SU-DHL-6 (cell line): Measurements from ENCODE around the gene AIMP1.
"Not testable (repeated sequence)": the region's sequence is repeated elsewhere in the genome, so short reads cannot be mapped to it uniquely, and the experiment has no call there.

Experiments used
- H2AFZ ChIP-seq: fragments of 200-600 bp; sonication (generic); 2 replicates; pipeline ENCODE4 v1.6.1; 2014; ENCODE audit warnings: low read depth, mild to moderate bottlenecking, moderate library complexity, mixed read lengths, antibody characterized with exemption, low read length; ENCODE audit not compliant: severe bottlenecking
- H3F3A ChIP-seq: fragments of 200-600 bp; shearing (Covaris generic); 2 replicates; pipeline ENCODE4 v1.6.0; 2016; ENCODE audit warnings: antibody characterized with exemption, mild to moderate bottlenecking; ENCODE audit not compliant: insufficient read depth
- H3K27ac ChIP-seq: fragments of 200-600 bp; sonication (generic); 2 replicates; pipeline ENCODE4 v1.5.1; 2016; ENCODE audit warnings: low read depth, mild to moderate bottlenecking, low read length, moderate library complexity, mixed read lengths
- H3K27me3 ChIP-seq: fragments of 200-600 bp; sonication (generic), shearing (Covaris generic); 2 replicates; pipeline ENCODE4 v1.6.0; 2014; ENCODE audit warnings: mild to moderate bottlenecking, low read length
- H3K36me3 ChIP-seq: fragments of 200-600 bp; sonication (generic); 2 replicates; pipeline ENCODE4 v1.6.1; 2014; ENCODE audit warnings: mild to moderate bottlenecking, low read length, mixed read lengths
- H3K4me2 ChIP-seq: fragments of 300-600, 200-600 bp; shearing (Covaris generic), sonication (generic); 2 replicates; pipeline ENCODE4 v1.6.0; 2014; ENCODE audit warnings: low read length, low read depth, mild to moderate bottlenecking; ENCODE audit not compliant: poor library complexity, severe bottlenecking
- H3K4me3 ChIP-seq: fragments of 200-600 bp; sonication (generic); 2 replicates; pipeline ENCODE4 v1.5.1; 2014; ENCODE audit warnings: antibody characterized with exemption, low read length, mild to moderate bottlenecking, mixed read lengths; ENCODE audit not compliant: insufficient read depth, poor library complexity, severe bottlenecking
- H3K79me2 ChIP-seq: fragments of 200-600 bp; sonication (generic); 2 replicates; pipeline ENCODE4 v1.6.1; 2014; ENCODE audit warnings: mild to moderate bottlenecking, low read length, moderate library complexity; ENCODE audit not compliant: insufficient read depth
- H3K9ac ChIP-seq: fragments of 200-600 bp; sonication (generic); 2 replicates; pipeline ENCODE4 v1.7.0; 2014; ENCODE audit warnings: mild to moderate bottlenecking, low read length
- H3K9me2 ChIP-seq: fragments of 200-600 bp; sonication (generic); replicated peaks from 2 replicates; pipeline ENCODE4 v1.6.1; 2014; ENCODE audit warnings: low read length; ENCODE audit not compliant: insufficient read depth
- H3K9me3 ChIP-seq: fragments of 200-600 bp; sonication (generic); 2 replicates; pipeline ENCODE4 v1.6.1; 2014; ENCODE audit warnings: low read length, mixed read lengths; ENCODE audit not compliant: insufficient read depth
- H4K20me1 ChIP-seq: fragments of 200-600 bp; sonication (generic); 2 replicates; pipeline ENCODE4 v1.6.1; 2014; ENCODE audit warnings: low read depth, mild to moderate bottlenecking, antibody characterized with exemption, low read length, moderate library complexity, mixed read lengths
- EZH2phosphoT487 ChIP-seq: fragments of 200-600 bp; sonication (generic), shearing (Covaris generic); conservative IDR thresholded peaks from 2 replicates; pipeline ENCODE4 v1.6.1; 2018; ENCODE audit warnings: mild to moderate bottlenecking, antibody characterized with exemption, low read length, moderate library complexity, mixed read lengths
- TF ChIP-seq, protein P1 (sequence below): fragments of 200-600 bp; sonication (generic); IDR thresholded peaks from one replicate; pipeline ENCODE4 v1.5.1; 2017; ENCODE audit warnings: antibody characterized with exemption, mild to moderate bottlenecking, low read length, moderate library complexity; ENCODE audit not compliant: insufficient read depth, poor library complexity, severe bottlenecking

Gene AIMP1

DNA sequence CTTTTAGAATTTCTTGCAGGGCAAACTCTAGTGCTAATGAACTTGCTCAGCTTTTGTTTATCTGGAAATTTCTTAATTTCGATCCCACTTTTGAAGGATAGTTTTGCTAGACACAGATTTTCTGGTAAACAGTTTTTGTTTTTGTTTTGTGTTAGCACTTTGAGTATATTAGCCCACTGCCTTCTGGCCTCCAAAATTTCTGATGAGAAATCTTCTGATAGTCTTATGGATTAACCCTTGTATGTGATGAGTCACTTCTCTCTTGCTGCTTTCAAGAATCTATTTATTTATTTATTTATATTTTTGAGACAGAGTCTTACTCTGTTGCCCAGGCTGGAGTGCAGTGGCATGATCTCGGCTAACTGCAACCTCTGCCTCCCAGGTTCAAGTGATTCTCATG, 79.2 kb downstream of the AIMP1 start:
- Histone ChIP-seq H3K27ac (no peak overlapping the region), H3F3A (no peaks in the 10 kb centered on the region), H3K4me2 (no peak overlapping the region), H3K36me3 (no peaks in the 10 kb centered on the region), H3K9me3 (no peaks in the 10 kb centered on the region), H2AFZ (no peak overlapping the region), H3K27me3 (no peaks in the 10 kb centered on the region), H3K9me2 (no peaks in the 10 kb centered on the region), H3K79me2 (no peaks in the 10 kb centered on the region), H3K9ac (no peak overlapping the region), H3K4me3 (no peak overlapping the region), H4K20me1 (no peaks in the 10 kb centered on the region)
- TF ChIP-seq EZH2phosphoT487: no peak
- TF ChIP-seq, protein P1, sequence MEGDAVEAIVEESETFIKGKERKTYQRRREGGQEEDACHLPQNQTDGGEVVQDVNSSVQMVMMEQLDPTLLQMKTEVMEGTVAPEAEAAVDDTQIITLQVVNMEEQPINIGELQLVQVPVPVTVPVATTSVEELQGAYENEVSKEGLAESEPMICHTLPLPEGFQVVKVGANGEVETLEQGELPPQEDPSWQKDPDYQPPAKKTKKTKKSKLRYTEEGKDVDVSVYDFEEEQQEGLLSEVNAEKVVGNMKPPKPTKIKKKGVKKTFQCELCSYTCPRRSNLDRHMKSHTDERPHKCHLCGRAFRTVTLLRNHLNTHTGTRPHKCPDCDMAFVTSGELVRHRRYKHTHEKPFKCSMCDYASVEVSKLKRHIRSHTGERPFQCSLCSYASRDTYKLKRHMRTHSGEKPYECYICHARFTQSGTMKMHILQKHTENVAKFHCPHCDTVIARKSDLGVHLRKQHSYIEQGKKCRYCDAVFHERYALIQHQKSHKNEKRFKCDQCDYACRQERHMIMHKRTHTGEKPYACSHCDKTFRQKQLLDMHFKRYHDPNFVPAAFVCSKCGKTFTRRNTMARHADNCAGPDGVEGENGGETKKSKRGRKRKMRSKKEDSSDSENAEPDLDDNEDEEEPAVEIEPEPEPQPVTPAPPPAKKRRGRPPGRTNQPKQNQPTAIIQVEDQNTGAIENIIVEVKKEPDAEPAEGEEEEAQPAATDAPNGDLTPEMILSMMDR: no peak

GRCh38 chr4:106398898-106399297, 82.5 kb downstream of the AIMP1 start:
- not testable (repeated sequence) for H3K9ac ChIP-seq, H3K27ac ChIP-seq, H3K79me2 ChIP-seq, H3F3A ChIP-seq, H3K27me3 ChIP-seq, H2AFZ ChIP-seq, H3K4me3 ChIP-seq, H4K20me1 ChIP-seq, H3K9me2 ChIP-seq, H3K9me3 ChIP-seq, H3K36me3 ChIP-seq, H3K4me2 ChIP-seq
